ENCODE measurements around the gene PPP1R16B. TPM values are rescaled to one million over a fixed set of nuclear protein-coding genes. Genes with fewer than 3 reads are reported as not detected.

The PPP1R16B gene
- total and polyA plus RNA-seq, 2 of the 8 experiments (the other 6 are each of a cell fraction or from before 2014, with no cell fraction given), result 2.6 to 8.9 TPM

DNA sequence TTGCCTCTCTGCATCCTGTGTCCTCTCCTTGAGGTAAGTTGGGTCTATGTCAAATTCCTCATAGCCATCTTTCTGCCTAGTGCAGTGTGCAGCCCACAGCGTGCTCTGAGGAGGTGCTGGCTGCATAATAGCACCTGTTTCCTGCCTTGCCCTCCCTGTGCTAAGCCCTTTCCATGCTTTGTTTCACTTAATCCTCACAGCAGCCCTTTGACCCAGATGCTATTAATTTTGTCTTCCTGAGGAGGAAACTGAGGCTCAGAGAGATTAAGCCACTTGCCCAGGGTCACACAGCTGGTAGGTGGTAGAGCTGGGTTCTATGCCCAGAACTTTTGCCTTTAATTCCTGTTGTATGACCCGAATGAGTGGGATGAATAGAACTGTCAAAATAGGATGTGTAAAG is 134.2 kb downstream of the PPP1R16B start:
- DNase-seq (ENCODE audit: low read depth in 1 of 2, low spot score in 2 of 2) (no peak), FAIRE-seq (no peak)
- H4K8ac ChIP-seq (ENCODE audit: extremely low read depth, insufficient read depth, low read length), result no peak overlapping the region
- no peak overlapping the region for H3K4me2 ChIP-seq (ENCODE audit: insufficient read depth in 1 of 2, low read depth in 2 of 2, low read length in 2 of 2)
- H2BK5ac ChIP-seq (ENCODE audit: low read depth, low read length), result no peak overlapping the region
- no peak overlapping the region for H4K5ac ChIP-seq (ENCODE audit: insufficient read length, low read depth, low read length)
- 91% methylated on average over 2 of the region's 2 CpGs; no CpG with 5 or more reads in 1 of the 2 experiments for WGBS, 2 experiments (ENCODE audit: extremely low coverage in 1 of 2, insufficient coverage in 1 of 2, insufficient read length in 1 of 2, insufficient replicate concordance in 2 of 2, low coverage in 1 of 2, low lambda C conversion rate in 2 of 2, missing lambda C conversion rate in 1 of 2)
- POLR2A ChIA-PET (ENCODE audit: partially characterized antibody), result interaction anchor here (7.9 kb wide), 1 partner anchor 12 kb away, joined by 57 read pairs; the partner anchor contains the start of gene FAM83D
- H3K79me2 ChIP-seq (ENCODE audit: control insufficient read depth in 1 of 2, insufficient read depth in 2 of 2, low read length in 2 of 2), result peaks cover 15 to 69% of the 10 kb centered on the region in 2 experiments
- H3K18ac ChIP-seq (ENCODE audit: extremely low read depth, low read length), result no peak overlapping the region
- no peak overlapping the region for H3K56ac ChIP-seq (replicated peaks; ENCODE audit: insufficient read length, low read depth, low read length)
- no peak overlapping the region for H2AK5ac ChIP-seq (ENCODE audit: low read depth, low read length)
- no peak overlapping the region for H2BK20ac ChIP-seq (ENCODE audit: low read length)
- no peak overlapping the region for H3K4me3 ChIP-seq (ENCODE audit: extremely low read depth in 1 of 4, insufficient read depth in 2 of 4, low read depth in 3 of 4, low read length in 4 of 4)
- peaks cover 0 to 3% (median 0%) of the 10 kb centered on the region in 4 experiments; a peak in 2 of 7 replicates for H3K4me1 ChIP-seq (replicated peaks in 1 of 4; ENCODE audit: control insufficient read depth in 3 of 4, insufficient read depth in 4 of 4, low read length in 3 of 4)
- H3K79me1 ChIP-seq (ENCODE audit: low read depth, low read length), result peaks cover 34% of the 10 kb centered on the region
- H4K91ac ChIP-seq (replicated peaks; ENCODE audit: insufficient read length, low read length), result no peak overlapping the region
- no peak overlapping the region for H3K14ac ChIP-seq (ENCODE audit: insufficient read length)
- H2BK12ac ChIP-seq (ENCODE audit: low read depth, low read length), result no peak overlapping the region
- H3K27ac ChIP-seq (ENCODE audit: low read depth, low read length), result no peak overlapping the region
- no peaks in the 10 kb centered on the region for H3K9me3 ChIP-seq (ENCODE audit: insufficient read depth in 2 of 2, low read depth in 1 of 2, low read length in 1 of 2)
- no peak overlapping the region for H3K23ac ChIP-seq (ENCODE audit: insufficient read length)
- H3K23me2 ChIP-seq (ENCODE audit: low read depth, low read length), result no peaks in the 10 kb centered on the region
- peaks cover 7 to 48% (median 28%) of the 10 kb centered on the region in 4 experiments; a peak in 6 of 8 replicates for H3K36me3 ChIP-seq (ENCODE audit: control insufficient read depth in 2 of 4, insufficient read depth in 4 of 4, low read length in 3 of 4)
- H2BK120ac ChIP-seq (replicated peaks; ENCODE audit: low read depth, low read length), result no peak overlapping the region
- no peak overlapping the region for H2BK15ac ChIP-seq (ENCODE audit: low read length)
- H3K27me3 ChIP-seq (replicated peaks in 1 of 4; ENCODE audit: control insufficient read depth in 3 of 4, extremely low read depth in 1 of 4, insufficient read depth in 3 of 4, low read length in 3 of 4), result no peaks in the 10 kb centered on the region
- no peak overlapping the region for H3K4ac ChIP-seq (replicated peaks; ENCODE audit: insufficient read length, low read depth, low read length)
- H2AFZ ChIP-seq (ENCODE audit: low read length), result no peak overlapping the region
- CTCF ChIA-PET (ENCODE audit: partially characterized antibody), result no interaction called here
- no peak overlapping the region for H3K9ac ChIP-seq (replicated peaks in 1 of 4; ENCODE audit: extremely low read depth in 1 of 4, low read depth in 3 of 4, low read length in 3 of 4)
- peaks cover 15 to 30% of the 10 kb centered on the region in 2 experiments for H4K20me1 ChIP-seq (replicated peaks in 1 of 2; ENCODE audit: control insufficient read depth in 1 of 2, insufficient read depth in 2 of 2, low read length in 2 of 2)
- TF ChIP-seq KDM1A (IDR thresholded peaks at IDR 0.05; ENCODE audit: borderline replicate concordance, low read length) (no peak), CTBP2 (IDR thresholded peaks at IDR 0.05; ENCODE audit: borderline replicate concordance, insufficient read depth, insufficient read length, low read length) (no peak), RBBP5 (IDR thresholded peaks at IDR 0.05; ENCODE audit: borderline replicate concordance, low read depth, low read length) (no peak), CHD1 (IDR thresholded peaks at IDR 0.05; ENCODE audit: low read depth, low read length) (no peak), HDAC6 (IDR thresholded peaks at IDR 0.05; ENCODE audit: low read depth, low read length) (no peak), JUND (IDR thresholded peaks at IDR 0.05; ENCODE audit: low read length) (no peak), ASH2L (IDR thresholded peaks at IDR 0.05; ENCODE audit: low read length) (no peak), SUZ12 (IDR thresholded peaks at IDR 0.05; ENCODE audit: low read length) (no peak), FOSL1 (IDR thresholded peaks at IDR 0.05; ENCODE audit: insufficient read depth, low read depth, low read length) (no peak)
- TF ChIP-seq, protein P1, sequence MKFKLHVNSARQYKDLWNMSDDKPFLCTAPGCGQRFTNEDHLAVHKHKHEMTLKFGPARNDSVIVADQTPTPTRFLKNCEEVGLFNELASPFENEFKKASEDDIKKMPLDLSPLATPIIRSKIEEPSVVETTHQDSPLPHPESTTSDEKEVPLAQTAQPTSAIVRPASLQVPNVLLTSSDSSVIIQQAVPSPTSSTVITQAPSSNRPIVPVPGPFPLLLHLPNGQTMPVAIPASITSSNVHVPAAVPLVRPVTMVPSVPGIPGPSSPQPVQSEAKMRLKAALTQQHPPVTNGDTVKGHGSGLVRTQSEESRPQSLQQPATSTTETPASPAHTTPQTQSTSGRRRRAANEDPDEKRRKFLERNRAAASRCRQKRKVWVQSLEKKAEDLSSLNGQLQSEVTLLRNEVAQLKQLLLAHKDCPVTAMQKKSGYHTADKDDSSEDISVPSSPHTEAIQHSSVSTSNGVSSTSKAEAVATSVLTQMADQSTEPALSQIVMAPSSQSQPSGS (IDR thresholded peaks at IDR 0.05; ENCODE audit: low read length), result no peak
- TF ChIP-seq, protein P2, sequence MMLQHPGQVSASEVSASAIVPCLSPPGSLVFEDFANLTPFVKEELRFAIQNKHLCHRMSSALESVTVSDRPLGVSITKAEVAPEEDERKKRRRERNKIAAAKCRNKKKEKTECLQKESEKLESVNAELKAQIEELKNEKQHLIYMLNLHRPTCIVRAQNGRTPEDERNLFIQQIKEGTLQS (IDR thresholded peaks at IDR 0.05; ENCODE audit: insufficient read depth, low read depth, low read length), result no peak
